GM23338 (cell line): Measurements from ENCODE around the gene RXYLT1. TPM values are rescaled to one million over a fixed set of nuclear protein-coding genes. Genes with fewer than 3 reads are reported as not detected.

Source experiments
- ATAC-seq: fragments of 200-7000 bp; cut with Tn5 transposase; 3 replicates; pipeline ENCODE4 v1.9.1; 2020
- DNase-seq: peaks from one replicate; pipeline ENCODE4 v3.0.0-alpha.2; 2015; ENCODE audit warnings: low spot score
- H2AFZ ChIP-seq: fragments of 200-600 bp; sonication (generic); 2 replicates; pipeline ENCODE4 v1.8.0; 2016; ENCODE audit warnings: antibody characterized with exemption, mild to moderate bottlenecking, moderate library complexity
- H3F3A ChIP-seq: fragments of 200-600 bp; sonication (generic); replicated peaks from 2 replicates; pipeline ENCODE4 v1.8.0; 2017; ENCODE audit warnings: antibody characterized with exemption, mixed run types, low read depth
- H3K27ac ChIP-seq: fragments of 200-600 bp; sonication (generic); 2 replicates; pipeline ENCODE4 v1.6.1; 2016; ENCODE audit warnings: low read depth
- H3K27me3 ChIP-seq: fragments of 200-600 bp; sonication (generic); 2 replicates; pipeline ENCODE4 v1.8.0; 2016; ENCODE audit warnings: mild to moderate bottlenecking, mixed run types, moderate library complexity; ENCODE audit not compliant: insufficient read depth
- H3K36me3 ChIP-seq: fragments of 200-600 bp; sonication (generic); 2 replicates; pipeline ENCODE4 v1.8.0; 2016; ENCODE audit warnings: mild to moderate bottlenecking; ENCODE audit not compliant: insufficient read depth
- H3K4me1 ChIP-seq: fragments of 200-600 bp; sonication (generic); 2 replicates; pipeline ENCODE4 v1.8.0; 2016; ENCODE audit warnings: mild to moderate bottlenecking, moderate library complexity; ENCODE audit not compliant: insufficient read depth
- H3K4me2 ChIP-seq: fragments of 200-600 bp; sonication (generic); 2 replicates; pipeline ENCODE4 v1.7.1; 2017; ENCODE audit warnings: mixed run types
- H3K4me3 ChIP-seq: fragments of 200-600 bp; sonication (generic); 2 replicates; pipeline ENCODE4 v1.6.1; 2016; ENCODE audit warnings: mixed run types
- H3K79me2 ChIP-seq: fragments of 200-600 bp; sonication (generic); replicated peaks from 2 replicates; pipeline ENCODE4 v1.8.0; 2017; ENCODE audit warnings: mild to moderate bottlenecking; ENCODE audit not compliant: insufficient read depth
- H3K9me2 ChIP-seq: fragments of 200-600 bp; sonication (generic); 2 replicates; pipeline ENCODE4 v1.8.0; 2017; ENCODE audit not compliant: insufficient read depth
- H4K20me1 ChIP-seq: fragments of 200-600 bp; sonication (generic); replicated peaks from 2 replicates; pipeline ENCODE4 v1.8.0; 2017; ENCODE audit warnings: mild to moderate bottlenecking; ENCODE audit not compliant: insufficient read depth
- H3K27ac Mint-ChIP-seq: 2 replicates; pipeline ENCODE4 v1.8.0; 2020; ENCODE audit warnings: inconsistent platforms, mild to moderate bottlenecking, moderate library complexity, mixed read lengths
- H3K27me3 Mint-ChIP-seq: 3 replicates; pipeline ENCODE4 v1.8.0; 2022; ENCODE audit warnings: low read depth, mild to moderate bottlenecking, moderate library complexity, mixed read lengths, inconsistent platforms; ENCODE audit not compliant: insufficient read depth, poor library complexity
- H3K36me3 Mint-ChIP-seq: 3 replicates; pipeline ENCODE4 v1.8.0; 2021; ENCODE audit warnings: low read depth, mild to moderate bottlenecking, inconsistent platforms, moderate library complexity, mixed read lengths
- H3K4me1 Mint-ChIP-seq: 3 replicates; pipeline ENCODE4 v1.8.0; 2020; ENCODE audit warnings: mild to moderate bottlenecking, inconsistent platforms, mixed read lengths
- H3K4me3 Mint-ChIP-seq: 3 replicates; pipeline ENCODE4 v1.8.0; 2021; ENCODE audit warnings: moderate library complexity, mild to moderate bottlenecking, inconsistent platforms, mixed read lengths
- H3K9me3 Mint-ChIP-seq: 3 replicates; pipeline ENCODE4 v1.8.0; 2020; ENCODE audit warnings: moderate library complexity, mild to moderate bottlenecking, inconsistent platforms, mixed read lengths
- CTCF ChIP-seq, 2 experiments: fragments of 200-600 bp in 1 of 2; sonication (generic) in 1 of 2; conservative IDR thresholded peaks; 2 replicates each; pipeline versions ENCODE4 v1.5.1 to v1.6.1; 2016 to 2017; ENCODE audit warnings: antibody characterized with exemption in 2 of 2, low read depth in 2 of 2, mild to moderate bottlenecking in 2 of 2, moderate library complexity in 1 of 2
- ETS1 ChIP-seq: IDR thresholded peaks from 2 replicates; pipeline ENCODE4 v1.6.1; 2016; ENCODE audit warnings: antibody characterized with exemption
- EZH2 ChIP-seq: fragments of 200-600 bp; sonication (generic); IDR thresholded peaks from one replicate; pipeline ENCODE4 v1.8.0; 2017; ENCODE audit warnings: antibody characterized with exemption, mild to moderate bottlenecking, low read depth; ENCODE audit not compliant: unreplicated experiment
- EZH2phosphoT487 ChIP-seq: fragments of 200-600 bp; sonication (generic); IDR thresholded peaks from one replicate; pipeline ENCODE4 v1.8.1; 2018; ENCODE audit warnings: antibody characterized with exemption; ENCODE audit not compliant: unreplicated experiment
- JUNB ChIP-seq: IDR thresholded peaks from one replicate; pipeline ENCODE4 v1.6.1; 2016; ENCODE audit warnings: antibody characterized with exemption; ENCODE audit not compliant: unreplicated experiment
- NANOG ChIP-seq: IDR thresholded peaks from 2 replicates; pipeline ENCODE4 v1.6.1; 2016; ENCODE audit warnings: antibody characterized with exemption, borderline replicate concordance
- POLR2AphosphoS5 ChIP-seq: IDR thresholded peaks from 2 replicates; pipeline ENCODE4 v1.6.1; 2016; ENCODE audit warnings: antibody characterized with exemption, low read depth
- REST ChIP-seq: IDR thresholded peaks from one replicate; pipeline ENCODE4 v1.6.1; 2018; ENCODE audit warnings: antibody characterized with exemption; ENCODE audit not compliant: unreplicated experiment
- STAT1 ChIP-seq: IDR thresholded peaks from one replicate; pipeline ENCODE4 v1.6.1; 2016; ENCODE audit warnings: antibody characterized with exemption; ENCODE audit not compliant: unreplicated experiment
- ZNF114 ChIP-seq: fragments of 250-450 bp; sonication (Bioruptor Pico); IDR thresholded peaks from 2 replicates; pipeline ENCODE4 v1.5.0; 2020; ENCODE audit warnings: mild to moderate bottlenecking, moderate library complexity
- ZNF331 ChIP-seq: fragments of 250-450 bp; sonication (Bioruptor Pico); IDR thresholded peaks from 2 replicates; pipeline ENCODE4 v1.5.0; 2020; ENCODE audit warnings: low read depth, mild to moderate bottlenecking, moderate library complexity
- ZNF462 ChIP-seq: fragments of 250-450 bp; sonication (Bioruptor Pico); IDR thresholded peaks from 2 replicates; pipeline ENCODE4 v1.5.0; 2020; ENCODE audit warnings: mild to moderate bottlenecking, moderate library complexity
- polyA plus RNA-seq: library from polyadenylated mRNA; unstranded; fragments of >200 nt; fragmentation: Nextera tagmentation; extraction: Ambion mirVana; gene quantifications from 2 replicates; pipeline ENCODE4 v1.2.1, GENCODE V29; 2016
- total RNA-seq: library from RNA; depleted of rRNA; stranded (reverse); fragments of >200 nt; shearing (Covaris generic); gene quantifications from 2 replicates; pipeline ENCODE4 v1.2.3, GENCODE V29; 2014

The RXYLT1 gene
- total and polyA plus RNA-seq, 2 experiments from 2014 or later: 10.1 to 11.1 TPM

GRCh38 chr12:63752841-63753240, 26.9 kb upstream of the RXYLT1 start:
- no peaks in the 10 kb centered on the region for H3F3A ChIP-seq
- H2AFZ ChIP-seq: no peak overlapping the region
- no peaks in the 10 kb centered on the region for H3K27me3 ChIP-seq
- H3K27ac Mint-ChIP-seq: no peak overlapping the region
- no peaks in the 10 kb centered on the region for H3K27me3 Mint-ChIP-seq
- no peaks in the 10 kb centered on the region for H3K36me3 Mint-ChIP-seq
- H3K9me2 ChIP-seq: no peaks in the 10 kb centered on the region
- H3K9me3 Mint-ChIP-seq: no peaks in the 10 kb centered on the region
- no peak overlapping the region for H3K4me3 Mint-ChIP-seq
- no peaks in the 10 kb centered on the region for H3K4me1 ChIP-seq
- no peaks in the 10 kb centered on the region for H3K4me1 Mint-ChIP-seq
- H3K4me2 ChIP-seq: no peak overlapping the region
- DNase-seq (no peak), ATAC-seq (no peak)
- no peaks in the 10 kb centered on the region for H3K79me2 ChIP-seq
- no peaks in the 10 kb centered on the region for H4K20me1 ChIP-seq
- H3K27ac ChIP-seq: no peak overlapping the region
- no peaks in the 10 kb centered on the region for H3K36me3 ChIP-seq
- H3K4me3 ChIP-seq: no peak overlapping the region
- TF ChIP-seq ZNF114 (CRISPR knock-in tag) (no peak), ETS1 (no peak), JUNB (no peak), CTCF (conservative IDR thresholded peaks at IDR 0.05; ENCODE audit: low read depth in 2 of 2) (no peak), STAT1 (no peak), ZNF331 (no peak), ZNF462 (no peak), EZH2 (no peak), EZH2phosphoT487 (no peak), REST (no peak), NANOG (no peak), POLR2AphosphoS5 (no peak)
